ENCODE data around the gene THBS4. TPM values are rescaled to one million over a fixed set of nuclear protein-coding genes. Genes with fewer than 3 reads are reported as not detected.
"Not testable (repeated sequence)": the region's sequence is repeated elsewhere in the genome, so short reads cannot be mapped to it uniquely, and the experiment has no call there.

The THBS4 gene
- total RNA-seq, 2 experiments from 2014 or later = 0.29 to 1.1 TPM

DNA sequence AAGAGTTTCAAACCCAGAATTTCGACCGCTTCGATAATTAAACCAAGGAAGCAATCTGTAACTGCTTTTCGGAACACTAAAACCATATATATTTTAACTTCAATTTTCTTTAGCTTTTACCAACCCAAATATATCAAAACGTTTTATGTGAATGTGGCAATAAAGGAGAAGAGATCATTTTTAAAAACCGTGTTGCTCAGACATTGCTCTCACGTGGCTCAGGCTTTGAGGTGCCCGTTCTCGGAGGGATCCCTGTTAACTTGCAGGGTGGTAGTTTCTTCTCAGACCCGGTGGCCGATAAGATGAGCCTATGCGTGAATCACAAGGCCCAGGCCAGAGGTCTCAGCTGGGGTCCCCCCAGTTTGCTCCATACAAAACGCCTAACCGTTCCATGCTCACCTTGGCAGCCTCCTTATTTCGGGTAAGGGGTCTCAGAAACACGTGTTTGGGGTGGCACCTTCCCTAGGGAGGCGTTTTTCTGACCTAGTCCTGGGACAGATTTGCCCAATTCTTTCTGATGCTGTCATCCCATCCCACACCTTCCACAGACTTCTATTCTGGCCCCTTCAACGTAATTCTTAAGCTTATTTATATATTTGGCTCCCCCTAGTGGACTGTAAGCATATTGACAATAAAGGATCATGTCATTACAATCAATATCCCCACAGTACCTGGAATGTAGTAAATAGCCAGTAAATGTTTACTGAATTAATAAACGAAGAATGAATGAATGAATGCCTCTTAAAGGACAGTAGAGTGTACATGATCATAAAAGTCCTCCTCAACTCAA is 48.1 kb downstream of the THBS4 start:
- H3K9me3 Mint-ChIP-seq = no peaks in the 10 kb centered on the region

GRCh38 chr5:80090884-80091166 is 55.7 kb downstream of the THBS4 start:
- H3K4me3 Mint-ChIP-seq = no peak overlapping the region
- no peak overlapping the region for H3K27ac Mint-ChIP-seq
- no peaks in the 10 kb centered on the region for H3K36me3 Mint-ChIP-seq (ENCODE audit: low read depth)
- intact Hi-C loops (cut with micrococcal nuclease) = loop anchor here (1.0 to 10.0 kb wide), 9 partner anchors 114 to 1104 kb away; partner anchors contain the start of genes FAM151B and ZFYVE16
- no peak for DNase-seq
- H3K27me3 Mint-ChIP-seq (ENCODE audit: low read depth) = no peaks in the 10 kb centered on the region
- H3K4me1 Mint-ChIP-seq (ENCODE audit: low read depth) = peaks cover 12% of the 10 kb centered on the region
- H3K9me3 Mint-ChIP-seq = no peaks in the 10 kb centered on the region
- CTCF ChIA-PET = interaction anchor here (1.5 to 10.1 kb wide), 9 partner anchors 10 to 224 kb away, joined by 3 to 183 read pairs (median 12); partner anchors contain the start of gene SERINC5

More for the DNA sequence above, 48.1 kb downstream of the THBS4 start:
- Mint-ChIP-seq H3K36me3 (ENCODE audit: low read depth) (no peaks in the 10 kb centered on the region), H3K4me1 (ENCODE audit: low read depth) (peaks cover 12% of the 10 kb centered on the region), H3K27ac (no peak overlapping the region), H3K4me3 (peak overlapping the region; percentile 56), H3K27me3 (ENCODE audit: low read depth) (no peaks in the 10 kb centered on the region)
- peak; percentile 23 for DNase-seq
- intact Hi-C loops (cut with micrococcal nuclease) = loop anchor here (1.0 to 5.0 kb wide), 7 partner anchors 158 to 1062 kb away; no protein-coding TSS in a partner anchor
- CTCF ChIA-PET = interaction anchor here (0.5 to 3.8 kb wide), 70 partner anchors 9 to 1871 kb away, joined by 3 to 32 read pairs (median 4); no protein-coding TSS in a partner anchor

DNA sequence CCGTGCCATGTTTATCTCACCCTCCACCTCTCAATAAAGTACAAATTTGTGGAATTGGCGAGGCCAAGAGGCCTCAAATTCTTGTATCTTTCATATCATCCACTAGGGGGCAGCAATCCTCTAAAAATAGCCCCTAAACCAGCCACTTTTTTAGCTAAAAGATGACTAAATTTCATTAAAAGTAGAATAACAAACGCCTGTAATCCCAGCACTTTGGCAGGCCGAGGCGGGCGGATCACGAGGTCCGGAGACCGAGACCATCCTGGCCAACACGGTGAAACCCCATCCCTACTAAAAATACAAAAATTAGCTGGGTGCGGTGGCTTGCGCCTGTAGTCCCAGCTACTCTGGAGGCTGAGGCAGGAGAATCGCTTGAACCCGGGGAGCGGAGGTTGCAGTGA is 56.6 kb downstream of the THBS4 start:
- not testable (repeated sequence) for H3K9me3 Mint-ChIP-seq; H3K36me3 Mint-ChIP-seq (ENCODE audit: low read depth); H3K27ac Mint-ChIP-seq; H3K27me3 Mint-ChIP-seq (ENCODE audit: low read depth)
- peaks cover 12% of the 10 kb centered on the region for H3K4me1 Mint-ChIP-seq (ENCODE audit: low read depth)
- peak overlapping the region; percentile 33 for H3K4me3 Mint-ChIP-seq
- intact Hi-C loops (cut with micrococcal nuclease) = loop anchor here (1.0 to 10.0 kb wide), 9 partner anchors 114 to 1103 kb away; partner anchors contain the start of genes FAM151B and ZFYVE16
- CTCF ChIA-PET = interaction anchor here (0.6 to 10.1 kb wide), 47 partner anchors 8 to 773 kb away, joined by 3 to 183 read pairs (median 4); partner anchors contain the start of genes SERINC5 and ZFYVE16
- DNase-seq = peak; percentile 38

DNA sequence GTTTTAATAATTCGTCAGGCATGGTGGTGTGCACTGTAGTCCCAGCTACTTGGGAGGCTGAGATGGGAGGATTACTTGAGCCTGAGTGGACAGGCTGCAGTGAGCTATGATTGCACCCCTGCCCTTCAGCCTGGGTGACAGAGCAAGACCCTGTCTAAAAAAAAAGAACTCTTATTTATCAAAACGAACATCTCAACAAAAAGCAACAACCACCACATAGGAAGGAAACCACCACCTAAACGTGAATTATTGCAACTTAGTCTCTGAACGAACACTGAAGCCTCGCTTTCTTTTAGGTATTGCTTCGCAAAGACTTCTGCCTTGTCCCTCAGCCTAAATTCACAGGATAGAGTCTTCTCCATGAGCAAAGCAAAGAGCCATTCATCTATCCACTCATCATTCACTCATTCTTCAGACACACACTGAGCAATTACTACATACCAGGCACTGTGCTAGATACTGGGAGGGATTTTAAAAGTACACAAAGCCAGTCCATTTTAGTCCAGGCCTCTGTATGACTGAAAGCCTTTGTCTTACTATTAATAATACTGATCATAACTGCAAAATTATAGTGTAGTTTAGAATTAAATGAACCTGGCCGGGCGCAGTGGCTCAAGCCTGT is 57.4 kb downstream of the THBS4 start:
- intact Hi-C loops (cut with micrococcal nuclease) = loop anchor here (5.0 to 10.0 kb wide), 4 partner anchors 395 to 1102 kb away; partner anchors contain the start of gene FAM151B
- Mint-ChIP-seq H3K9me3 (no peaks in the 10 kb centered on the region), H3K36me3 (ENCODE audit: low read depth) (peaks cover 3% of the 10 kb centered on the region), H3K4me3 (peak overlapping the region; percentile 27), H3K27ac (no peak overlapping the region), H3K27me3 (ENCODE audit: low read depth) (no peaks in the 10 kb centered on the region), H3K4me1 (ENCODE audit: low read depth) (peaks cover 16% of the 10 kb centered on the region)
- no peak for DNase-seq
- CTCF ChIA-PET = interaction anchor here (0.6 to 10.1 kb wide), 37 partner anchors 8 to 579 kb away, joined by 3 to 183 read pairs (median 4); partner anchors contain the start of gene SERINC5

DNA sequence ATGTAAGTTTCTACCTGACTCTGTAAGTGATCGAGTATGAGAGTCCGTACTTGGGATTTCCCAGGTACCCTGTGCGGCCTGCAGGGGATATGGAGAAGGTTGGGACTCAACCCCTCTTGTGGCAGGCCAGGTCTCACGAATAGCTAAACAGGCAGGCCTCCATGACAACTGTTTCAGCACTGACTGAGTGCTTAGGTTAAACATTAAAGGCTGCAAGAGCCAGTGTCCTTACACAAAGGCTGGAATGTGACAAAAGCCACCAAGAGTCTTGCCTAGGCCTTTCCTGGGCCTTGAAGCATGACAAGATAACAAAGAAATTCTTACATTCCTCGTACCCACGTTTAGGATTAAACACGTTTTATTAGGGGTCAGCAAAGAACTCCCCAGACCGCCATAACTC is 58.6 kb downstream of the THBS4 start:
- intact Hi-C loops (cut with micrococcal nuclease) = loop anchor here (5.0 to 10.0 kb wide), 4 partner anchors 394 to 1101 kb away; partner anchors contain the start of gene FAM151B
- H3K36me3 Mint-ChIP-seq (ENCODE audit: low read depth) = peaks cover 3% of the 10 kb centered on the region

GRCh38 chr5:80094236-80094738 is 59.1 kb downstream of the THBS4 start:
- peaks cover 3% of the 10 kb centered on the region for H3K36me3 Mint-ChIP-seq (ENCODE audit: low read depth)
- CTCF ChIA-PET = interaction anchor here (0.5 to 10.1 kb wide), 8 partner anchors 11 to 227 kb away, joined by 3 to 183 read pairs (median 7); no protein-coding TSS in a partner anchor
- H3K4me3 Mint-ChIP-seq = no peak overlapping the region
- H3K27me3 Mint-ChIP-seq (ENCODE audit: low read depth) = no peaks in the 10 kb centered on the region
- no peak for DNase-seq
- peaks cover 20% of the 10 kb centered on the region for H3K4me1 Mint-ChIP-seq (ENCODE audit: low read depth)
- no peak overlapping the region for H3K27ac Mint-ChIP-seq
- intact Hi-C loops (cut with micrococcal nuclease) = loop anchor here (5.0 to 10.0 kb wide), 4 partner anchors 393 to 1101 kb away; partner anchors contain the start of gene FAM151B
- H3K9me3 Mint-ChIP-seq = no peaks in the 10 kb centered on the region

More for the DNA sequence above, 58.6 kb downstream of the THBS4 start:
- H3K4me1 Mint-ChIP-seq (ENCODE audit: low read depth) = peaks cover 20% of the 10 kb centered on the region
- H3K27me3 Mint-ChIP-seq (ENCODE audit: low read depth) = no peaks in the 10 kb centered on the region
- no peak overlapping the region for H3K27ac Mint-ChIP-seq
- H3K9me3 Mint-ChIP-seq = no peaks in the 10 kb centered on the region
- H3K4me3 Mint-ChIP-seq = no peak overlapping the region
- DNase-seq = no peak
- CTCF ChIA-PET = interaction anchor here (0.9 to 10.1 kb wide), 6 partner anchors 10 to 213 kb away, joined by 3 to 183 read pairs (median 7); no protein-coding TSS in a partner anchor

DNA sequence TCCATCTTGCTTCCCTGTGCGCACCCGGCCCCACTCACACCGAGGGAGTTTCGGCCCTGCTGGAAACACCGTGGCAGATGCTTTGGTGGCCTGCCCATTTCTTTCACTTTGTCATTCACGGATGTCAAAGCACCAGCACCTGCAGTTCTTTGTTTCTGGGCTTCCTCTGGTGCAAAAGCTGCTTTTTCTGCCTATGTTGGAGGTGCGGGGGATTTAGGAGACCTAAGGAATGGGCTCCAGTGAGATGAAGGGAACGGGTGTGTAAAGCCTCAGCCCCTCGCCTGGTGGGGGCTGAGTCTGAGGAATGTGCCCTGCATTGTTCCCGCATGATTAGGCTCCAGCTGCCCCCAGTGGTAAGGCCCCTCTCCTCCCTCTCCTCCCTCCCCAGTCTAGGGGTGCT is 62.3 kb downstream of the THBS4 start:
- peaks cover 22% of the 10 kb centered on the region for H3K4me1 Mint-ChIP-seq (ENCODE audit: low read depth)
- CTCF ChIA-PET = interaction anchor here (1.1 to 10.1 kb wide), 3 partner anchors 14 to 209 kb away, joined by 4 to 183 read pairs (median 9); no protein-coding TSS in a partner anchor
- no peaks in the 10 kb centered on the region for H3K9me3 Mint-ChIP-seq
- no peak for DNase-seq
- H3K27ac Mint-ChIP-seq = no peak overlapping the region
- no peaks in the 10 kb centered on the region for H3K27me3 Mint-ChIP-seq (ENCODE audit: low read depth)
- H3K36me3 Mint-ChIP-seq (ENCODE audit: low read depth) = peaks cover 3% of the 10 kb centered on the region
- intact Hi-C loops (cut with micrococcal nuclease) = loop anchor here (10.0 kb wide), 2 partner anchors 1067 to 1097 kb away; no protein-coding TSS in a partner anchor
- no peak overlapping the region for H3K4me3 Mint-ChIP-seq

DNA sequence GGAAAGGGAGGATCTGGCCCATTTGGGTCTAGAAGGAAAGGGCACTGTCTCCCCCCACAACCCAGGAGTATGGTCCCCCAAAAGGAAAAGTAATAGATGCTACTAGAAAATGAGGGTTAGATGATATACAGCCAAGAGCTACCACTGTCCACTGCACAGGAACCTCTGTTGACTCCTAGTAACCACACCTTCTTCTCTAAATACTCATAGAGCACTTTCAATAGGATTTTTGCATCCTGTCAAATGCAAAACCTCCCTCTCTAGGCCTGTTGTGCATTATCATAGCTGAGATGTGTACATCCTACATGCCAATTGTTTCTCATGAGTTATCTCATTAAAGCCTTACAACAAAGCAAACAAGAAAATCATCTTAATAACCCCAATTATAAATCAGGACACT is 66.8 kb downstream of the THBS4 start:
- H3K9me3 Mint-ChIP-seq = no peaks in the 10 kb centered on the region
- H3K27ac Mint-ChIP-seq = no peak overlapping the region
- intact Hi-C loops (cut with micrococcal nuclease) = no loop called here
- CTCF ChIA-PET = interaction anchor here (0.6 to 2.7 kb wide), 4 partner anchors 10 to 899 kb away, joined by 3 to 15 read pairs (median 7); no protein-coding TSS in a partner anchor
- no peak overlapping the region for H3K4me3 Mint-ChIP-seq
- no peak for DNase-seq
- H3K36me3 Mint-ChIP-seq (ENCODE audit: low read depth) = peaks cover 4% of the 10 kb centered on the region
- no peaks in the 10 kb centered on the region for H3K27me3 Mint-ChIP-seq (ENCODE audit: low read depth)
- peaks cover 31% of the 10 kb centered on the region for H3K4me1 Mint-ChIP-seq (ENCODE audit: low read depth)

GRCh38 chr5:80103371-80103770 is 68.2 kb downstream of the THBS4 start:
- Mint-ChIP-seq H3K9me3 (no peaks in the 10 kb centered on the region), H3K4me3 (no peak overlapping the region), H3K36me3 (ENCODE audit: low read depth) (peaks cover 2% of the 10 kb centered on the region), H3K27me3 (ENCODE audit: low read depth) (no peaks in the 10 kb centered on the region), H3K4me1 (ENCODE audit: low read depth) (peaks cover 25% of the 10 kb centered on the region), H3K27ac (no peak overlapping the region)
- intact Hi-C loops (cut with micrococcal nuclease) = no loop called here
- DNase-seq = no peak
- CTCF ChIA-PET = interaction anchor here (0.7 to 2.4 kb wide), 3 partner anchors 11 to 205 kb away, joined by 3 to 10 read pairs (median 3); no protein-coding TSS in a partner anchor

DNA sequence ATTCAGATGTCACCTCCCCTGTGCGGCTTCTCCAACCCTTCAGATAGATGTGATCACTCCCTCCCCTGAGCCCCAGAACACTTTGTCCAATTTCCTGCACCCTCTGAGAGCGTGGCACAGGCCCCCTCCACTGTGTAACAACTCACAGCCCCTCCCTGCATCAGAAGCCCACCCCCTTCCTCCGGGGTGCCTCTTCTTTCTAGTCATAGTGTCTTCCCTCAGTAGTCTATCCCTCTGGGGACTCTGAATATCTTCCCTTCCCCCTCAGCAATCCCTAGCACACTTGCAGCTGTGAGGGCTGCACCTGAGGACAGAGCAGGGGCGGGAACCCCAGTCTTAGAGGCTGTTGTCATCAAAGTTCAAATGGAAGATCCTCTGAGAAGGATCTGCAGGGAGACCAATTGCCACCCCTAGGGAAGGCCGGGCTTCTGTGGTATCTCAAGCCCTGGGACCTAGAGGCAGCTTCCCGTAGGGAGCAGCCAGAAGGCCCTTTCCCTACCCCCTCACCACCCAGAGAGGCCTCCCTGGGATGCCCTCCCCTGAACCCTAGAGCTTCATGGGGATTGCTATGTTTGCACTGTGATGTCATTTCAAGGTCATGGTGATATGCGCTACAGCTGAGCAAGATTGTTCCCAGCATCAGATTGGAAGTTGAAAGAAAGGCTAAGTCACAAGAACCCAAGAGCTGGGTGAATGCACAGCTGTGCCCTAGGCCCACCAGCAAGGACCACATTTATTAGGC is 70.7 kb downstream of the THBS4 start:
- DNase-seq = no peak
- intact Hi-C loops (cut with micrococcal nuclease) = no loop called here
- Mint-ChIP-seq H3K4me1 (ENCODE audit: low read depth) (peaks cover 26% of the 10 kb centered on the region), H3K27me3 (ENCODE audit: low read depth) (no peaks in the 10 kb centered on the region), H3K4me3 (no peak overlapping the region), H3K27ac (no peak overlapping the region), H3K36me3 (ENCODE audit: low read depth) (peaks cover 2% of the 10 kb centered on the region), H3K9me3 (no peaks in the 10 kb centered on the region)
- CTCF ChIA-PET = interaction anchor here (0.5 to 1.4 kb wide), 4 partner anchors 14 to 868 kb away, joined by 3 to 4 read pairs (median 3); no protein-coding TSS in a partner anchor

- intact Hi-C loops (cut with micrococcal nuclease) = no loop called here
Observed at GRCh38 chr5:80106916-80107315, 71.8 kb downstream of the THBS4 start.

More at GRCh38 chr5:80106916-80107315, 71.8 kb downstream of the THBS4 start:
- CTCF ChIA-PET = interaction anchor here (0.9 to 1.4 kb wide), 3 partner anchors 12 to 24 kb away, joined by 3 to 4 read pairs (median 3); no protein-coding TSS in a partner anchor
- Mint-ChIP-seq H3K36me3 (ENCODE audit: low read depth) (peaks cover 4% of the 10 kb centered on the region), H3K4me3 (no peak overlapping the region), H3K4me1 (ENCODE audit: low read depth) (peaks cover 19% of the 10 kb centered on the region), H3K9me3 (no peaks in the 10 kb centered on the region), H3K27ac (no peak overlapping the region), H3K27me3 (ENCODE audit: low read depth) (no peaks in the 10 kb centered on the region)
- DNase-seq = no peak
